ENCODE data around the gene MANEAL.

- TF ChIP-seq CTCF (IDR thresholded peaks at IDR 0.05) (no peak), CREM (CRISPR knock-in tag; IDR thresholded peaks at IDR 0.05) (no peak), ZNF317 (CRISPR knock-in tag; IDR thresholded peaks at IDR 0.05; ENCODE audit: borderline replicate concordance, low read depth) (no peak), ATF2 (CRISPR knock-in tag; IDR thresholded peaks at IDR 0.05; ENCODE audit: borderline replicate concordance, low read depth) (no peak), USF2 (CRISPR knock-in tag; IDR thresholded peaks at IDR 0.05) (no peak), E2F4 (CRISPR knock-in tag; IDR thresholded peaks at IDR 0.05; ENCODE audit: borderline replicate concordance, low read depth) (no peak)
Observed at GRCh38 chr1:37797750-37798345, 4.2 kb downstream of the MANEAL start.
